ENCODE measurements around the gene GSDMA. TPM values are rescaled to one million over a fixed set of nuclear protein-coding genes. Genes with fewer than 3 reads are reported as not detected.

GSDMA gene
- total RNA-seq, 4 donors from 2014 or later, result 26.7 to 156 (median 105) TPM

DNA sequence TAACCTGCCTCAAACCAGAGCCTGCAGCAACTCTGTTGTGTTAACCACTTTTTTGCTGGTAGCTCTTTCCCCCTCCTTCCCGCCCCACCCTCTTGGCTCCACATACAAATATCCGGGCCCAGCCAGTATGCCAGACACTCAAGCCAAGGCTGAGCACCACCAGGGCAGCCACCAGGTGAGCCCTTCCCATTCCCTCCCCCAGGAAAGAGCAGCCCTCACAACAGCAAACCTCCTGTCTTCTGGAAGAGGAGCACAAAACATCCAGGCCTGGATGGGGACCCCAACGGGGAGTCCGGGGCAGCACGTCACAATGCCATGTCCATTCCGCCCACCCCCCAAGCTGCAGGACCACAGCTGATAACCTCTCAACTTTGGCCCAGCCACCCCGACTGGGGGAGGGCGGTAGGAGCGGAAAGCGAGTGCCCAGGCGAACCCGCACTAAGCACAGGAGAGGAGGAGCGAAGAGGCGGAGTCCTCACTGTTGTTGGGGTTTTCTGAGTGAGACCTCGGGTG, 36.2 kb upstream of the GSDMA start:
- 3% methylated on average over 13 of the region's 15 CpGs for WGBS
- no peak for TF ChIP-seq POLR2AphosphoS5 (IDR thresholded peaks at IDR 0.05)
- TF ChIP-seq, protein P1, sequence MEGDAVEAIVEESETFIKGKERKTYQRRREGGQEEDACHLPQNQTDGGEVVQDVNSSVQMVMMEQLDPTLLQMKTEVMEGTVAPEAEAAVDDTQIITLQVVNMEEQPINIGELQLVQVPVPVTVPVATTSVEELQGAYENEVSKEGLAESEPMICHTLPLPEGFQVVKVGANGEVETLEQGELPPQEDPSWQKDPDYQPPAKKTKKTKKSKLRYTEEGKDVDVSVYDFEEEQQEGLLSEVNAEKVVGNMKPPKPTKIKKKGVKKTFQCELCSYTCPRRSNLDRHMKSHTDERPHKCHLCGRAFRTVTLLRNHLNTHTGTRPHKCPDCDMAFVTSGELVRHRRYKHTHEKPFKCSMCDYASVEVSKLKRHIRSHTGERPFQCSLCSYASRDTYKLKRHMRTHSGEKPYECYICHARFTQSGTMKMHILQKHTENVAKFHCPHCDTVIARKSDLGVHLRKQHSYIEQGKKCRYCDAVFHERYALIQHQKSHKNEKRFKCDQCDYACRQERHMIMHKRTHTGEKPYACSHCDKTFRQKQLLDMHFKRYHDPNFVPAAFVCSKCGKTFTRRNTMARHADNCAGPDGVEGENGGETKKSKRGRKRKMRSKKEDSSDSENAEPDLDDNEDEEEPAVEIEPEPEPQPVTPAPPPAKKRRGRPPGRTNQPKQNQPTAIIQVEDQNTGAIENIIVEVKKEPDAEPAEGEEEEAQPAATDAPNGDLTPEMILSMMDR (IDR thresholded peaks at IDR 0.05), result no peak
- no peak for TF ChIP-seq EP300 (IDR thresholded peaks at IDR 0.05)
- no peak for TF ChIP-seq POLR2A (IDR thresholded peaks at IDR 0.05)
- DNase-seq (ENCODE audit: low spot score in 2 of 2), result no peak

DNA sequence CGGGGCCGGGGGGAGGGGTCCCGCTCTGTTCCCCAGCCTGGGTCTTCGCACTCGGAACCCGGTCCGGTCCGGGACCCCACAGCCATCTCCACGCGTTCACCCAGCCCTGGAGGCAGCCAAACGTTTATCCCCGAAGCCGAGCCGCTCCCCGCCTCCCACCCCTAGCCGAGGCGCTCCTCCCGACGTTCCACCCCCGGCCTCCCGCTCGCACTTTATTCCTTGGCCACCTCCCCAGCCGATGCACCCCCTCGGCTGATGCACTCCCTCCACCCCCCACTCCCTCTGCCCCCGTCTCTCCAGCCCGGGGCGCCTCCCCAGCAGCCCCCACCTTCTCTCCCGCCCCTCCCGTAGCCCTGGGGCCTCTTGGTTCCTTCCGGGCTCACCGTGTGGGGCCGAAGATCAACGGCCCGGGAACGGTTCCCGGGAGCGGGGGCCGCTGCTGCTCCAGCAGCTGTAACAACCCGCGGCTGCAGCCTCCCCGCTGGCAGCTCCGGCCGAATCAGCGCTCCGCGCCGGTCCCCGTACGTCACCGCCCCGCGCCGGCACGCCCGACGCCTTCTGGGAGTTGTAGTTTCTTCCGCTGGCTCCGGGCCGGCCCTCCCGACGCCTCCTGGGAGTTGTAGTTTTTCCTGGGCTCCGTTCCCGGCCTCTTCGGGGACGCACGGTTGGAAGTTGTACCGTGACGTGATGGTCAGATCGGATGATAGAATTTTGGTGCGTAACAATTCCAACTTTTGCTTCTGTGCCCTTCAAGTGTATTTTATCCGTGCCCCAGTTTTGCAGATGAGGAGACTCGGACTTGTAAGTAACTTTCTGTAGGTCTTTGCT, 35.5 kb upstream of the GSDMA start, which contains the start of the genes LRRC3C and ORMDL3:
LRRC3C (plus strand) TSS at position 632 of the 828 bp plus-strand sequence. CDS start 13,792 bp downstream, outside the sequence.
ORMDL3 (minus strand) TSS at position 501 of the 828 bp plus-strand sequence. CDS start 3,398 bp downstream, outside the sequence.
- no peaks in the 10 kb centered on the region for H3K27me3 ChIP-seq
- WGBS, result 0% methylated on average over 23 of the region's 72 CpGs
- H3K27ac ChIP-seq, result peak within 1 kb of the TSS; percentile 90
- peaks cover 18% of the 10 kb centered on the region for H3K36me3 ChIP-seq
- H3K9me3 ChIP-seq, result no peaks in the 10 kb centered on the region
- TF ChIP-seq POLR2A (IDR thresholded peaks at IDR 0.05), result peak in 1 of 2 donors; percentile 18
- TF ChIP-seq POLR2AphosphoS5 (IDR thresholded peaks at IDR 0.05), result peak in 2 of 3 donors; percentile 66 to 78
- TF ChIP-seq, protein P1 (IDR thresholded peaks at IDR 0.05), result no peak
- peak; percentile 95 to 96 for DNase-seq (ENCODE audit: low spot score in 2 of 2)
- H3K4me1 ChIP-seq, result peaks cover 54% of the 10 kb centered on the region
- H3K4me3 ChIP-seq, result peak within 1 kb of the TSS; percentile 95

More for the DNA sequence above, 36.2 kb upstream of the GSDMA start:
- H3K27me3 ChIP-seq, result no peaks in the 10 kb centered on the region
- peaks cover 54% of the 10 kb centered on the region for H3K4me1 ChIP-seq
- H3K4me3 ChIP-seq, result peak overlapping the region; percentile 95
- H3K9me3 ChIP-seq, result no peaks in the 10 kb centered on the region
- H3K36me3 ChIP-seq, result peaks cover 25% of the 10 kb centered on the region
- H3K27ac ChIP-seq, result peak overlapping the region; percentile 90

DNA sequence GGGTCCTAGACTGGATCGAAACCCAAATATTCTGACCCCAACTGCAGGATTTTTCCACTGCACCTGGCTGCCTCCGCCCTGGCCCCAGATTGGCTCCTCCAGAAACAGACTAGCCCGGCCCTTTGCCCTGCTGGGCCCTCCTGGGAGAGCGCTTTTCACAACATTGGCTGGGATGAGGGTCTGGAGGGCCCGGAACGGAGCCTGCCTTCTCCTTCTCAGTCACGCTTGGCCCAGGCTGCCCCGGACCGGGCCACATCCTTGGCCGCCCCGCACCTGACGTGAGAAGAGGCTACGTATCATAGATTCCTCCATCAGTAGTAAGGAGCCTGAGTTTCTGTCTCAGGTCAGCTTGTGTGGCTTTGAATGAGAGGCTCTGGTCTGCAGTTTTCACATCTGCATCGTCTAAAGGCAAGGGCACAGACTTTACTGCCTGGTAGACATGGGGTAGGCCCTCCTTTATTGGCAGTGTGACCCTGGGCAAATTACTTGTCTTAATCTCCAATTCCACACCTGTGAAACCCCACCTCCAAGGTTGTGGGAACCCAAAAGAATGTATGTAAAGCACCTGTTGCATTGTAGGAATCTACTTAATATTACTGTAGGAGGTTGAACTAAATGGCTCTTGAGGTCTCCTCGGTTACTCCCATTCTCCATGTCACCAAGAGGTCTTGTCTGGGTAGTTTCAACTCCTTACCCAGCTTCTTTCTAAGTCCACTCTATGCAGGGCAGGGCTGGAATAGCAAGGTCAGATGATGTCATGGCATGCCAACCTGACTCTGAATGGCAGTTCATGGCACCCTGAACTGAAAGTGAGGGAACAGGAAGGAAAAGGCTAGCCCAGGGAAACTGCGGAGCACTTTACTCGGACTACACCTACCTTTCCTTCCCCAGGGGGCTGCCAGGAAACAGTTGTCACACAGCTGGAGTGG, 34.6 kb upstream of the GSDMA start:
- Histone ChIP-seq H3K27me3 (no peaks in the 10 kb centered on the region), H3K9me3 (no peaks in the 10 kb centered on the region), H3K4me3 (peak overlapping the region; percentile 95), H3K27ac (peak overlapping the region; percentile 90), H3K36me3 (peaks cover 9% of the 10 kb centered on the region), H3K4me1 (peaks cover 54% of the 10 kb centered on the region)
- WGBS, result 37% methylated on average over 9 of the region's 17 CpGs
- TF ChIP-seq POLR2A (IDR thresholded peaks at IDR 0.05) (no peak), EP300 (IDR thresholded peaks at IDR 0.05) (no peak), POLR2AphosphoS5 (IDR thresholded peaks at IDR 0.05) (no peak)
- TF ChIP-seq, protein P1 (IDR thresholded peaks at IDR 0.05), result no peak
- DNase-seq (ENCODE audit: low spot score in 2 of 2), result peak in 1 of 2 donors; percentile 78

DNA sequence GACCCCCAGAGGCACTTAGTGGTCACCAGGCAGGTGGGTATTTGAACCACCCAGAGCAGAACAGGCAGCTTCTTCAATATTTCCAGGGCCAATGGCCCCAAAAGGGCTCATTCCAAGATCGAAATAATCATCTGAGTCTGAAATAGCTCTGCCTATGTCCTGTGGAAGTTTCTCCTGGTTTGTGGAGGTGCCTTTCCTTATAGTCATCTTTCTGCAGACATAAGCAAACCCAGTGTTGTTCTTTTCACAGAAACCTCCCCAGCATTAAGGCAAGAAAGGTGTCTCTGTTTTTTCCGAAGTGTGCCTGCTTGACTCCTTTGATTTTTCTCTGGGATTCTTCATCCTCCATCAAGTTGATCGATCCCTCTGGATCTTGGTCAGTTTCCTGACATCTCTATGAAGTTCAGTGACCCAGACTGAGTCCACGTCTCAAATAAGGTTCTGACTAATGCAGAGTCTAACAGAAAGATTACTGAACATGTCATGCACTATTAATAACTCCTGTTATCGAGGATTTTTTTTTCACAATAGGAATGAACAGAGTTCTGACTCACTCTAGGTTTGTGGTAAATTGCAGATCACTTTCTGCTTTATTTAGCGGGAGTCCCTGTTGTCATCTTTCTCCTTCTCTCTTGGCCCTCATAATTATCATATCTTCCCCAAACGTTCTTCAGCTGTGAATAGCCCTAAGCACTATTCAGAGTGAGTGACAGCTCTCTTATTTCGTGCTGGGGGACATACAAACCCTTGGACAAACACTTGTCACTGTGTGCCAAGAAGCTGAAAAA, 33.8 kb upstream of the GSDMA start:
- Histone ChIP-seq H3K9me3 (no peaks in the 10 kb centered on the region), H3K4me1 (peaks cover 52% of the 10 kb centered on the region), H3K27me3 (no peaks in the 10 kb centered on the region), H3K4me3 (no peak overlapping the region), H3K36me3 (peaks cover under 1% of the 10 kb centered on the region), H3K27ac (peak overlapping the region; percentile 90)
- DNase-seq (ENCODE audit: low spot score in 2 of 2), result no peak
- no peak for TF ChIP-seq POLR2AphosphoS5 (IDR thresholded peaks at IDR 0.05)
- no peak for TF ChIP-seq EP300 (IDR thresholded peaks at IDR 0.05)
- TF ChIP-seq, protein P1 (IDR thresholded peaks at IDR 0.05), result no peak
- no peak for TF ChIP-seq POLR2A (IDR thresholded peaks at IDR 0.05)
- 48% methylated on average over 8 of the region's 8 CpGs for WGBS

Measured in suprapubic skin (tissue), 4 donors.